A549 (cell line): ENCODE measurements around the gene MACROD1. TPM values are rescaled to one million over a fixed set of nuclear protein-coding genes. Genes with fewer than 3 reads are reported as not detected.

Experiments used
- ATAC-seq, 2 experiments: fragments of 200-7000 bp in 1 of 2; fragments of >200 bp in 1 of 2; cut with Nextera tagmentation in 1 of 2; cut with Tn5 transposase in 1 of 2; 3 replicates each; pipeline versions ENCODE4 v1.8.0 to v1.9.1; 2018 to 2020; ENCODE audit warnings: mild to moderate bottlenecking in 1 of 2, moderate library complexity in 1 of 2
- CTCF ChIA-PET: fragments of 300-600 bp; sonication (Branson Sonifier 250); formaldehyde crosslinking; extraction: SDS; loops from one replicate; lab custom pipeline; 2021; ENCODE audit warnings: antibody characterized with exemption, inconsistent platforms; lab: Yijun Ruan, JAX
- POLR2A ChIA-PET: fragments of 350-600 bp; formaldehyde crosslinking; extraction: SDS; loops from one replicate; lab custom pipeline; 2021; ENCODE audit warnings: antibody characterized with exemption, inconsistent platforms; lab: Yijun Ruan, JAX
- DNase-seq, 2 experiments: peaks; one replicate each; pipeline versions ENCODE4 v3.0.0 to v3.0.0-alpha.2; 2011 to 2016; ENCODE audit warnings: low read depth in 1 of 2, low spot score in 1 of 2
- FAIRE-seq: peaks from 2 replicates; lab custom pipeline; 2011; peaks lifted over from hg19 to GRCh38; lab: Jason Lieb, UNC
- H3K27ac ChIP-seq, 2 experiments: fragments of >200 bp; sonication (Bioruptor Twin); formaldehyde crosslinking; 3 replicates each; pipeline ENCODE4 v1.5.1; 2016 to 2017
- H3K4me1 ChIP-seq: fragments of >200 bp; sonication (Bioruptor Twin); formaldehyde crosslinking; 3 replicates; pipeline ENCODE4 v1.6.1; 2016
- H3K4me2 ChIP-seq: fragments of >200 bp; sonication (Bioruptor Twin); formaldehyde crosslinking; 3 replicates; pipeline ENCODE4 v1.6.1; 2016
- H3K4me3 ChIP-seq: fragments of >200 bp; sonication (Bioruptor Twin); formaldehyde crosslinking; 3 replicates; pipeline ENCODE4 v1.5.1; 2016
- H3K9me3 ChIP-seq: fragments of >200 bp; sonication (Bioruptor Twin); formaldehyde crosslinking; 3 replicates; pipeline ENCODE4 v1.6.1; 2016
- ATOH8 ChIP-seq: fragments of 250-450 bp; sonication (Bioruptor Pico); IDR thresholded peaks from 2 replicates; pipeline ENCODE4 v1.5.0; 2020; ENCODE audit warnings: low read depth, mild to moderate bottlenecking, moderate library complexity
- BCL3 ChIP-seq: fragments of >200 bp; sonication (Bioruptor Twin); formaldehyde crosslinking; IDR thresholded peaks from 3 replicates; pipeline ENCODE4 v1.6.1; 2016
- CHD2 ChIP-seq: fragments of 150-350 bp; IDR thresholded peaks from 2 replicates; pipeline ENCODE4 v1.6.1; 2014; ENCODE audit warnings: low read length; ENCODE audit not compliant: partially characterized antibody
- ESRRA ChIP-seq: fragments of 150-350 bp; IDR thresholded peaks from 2 replicates; pipeline ENCODE4 v1.6.1; 2014; ENCODE audit warnings: mild to moderate bottlenecking, low read length, borderline replicate concordance
- GATA3 ChIP-seq: IDR thresholded peaks from 2 replicates; pipeline ENCODE4 v1.6.1; 2012; ENCODE audit warnings: borderline replicate concordance
- HDAC2 ChIP-seq: fragments of 200-600 bp; sonication (generic); IDR thresholded peaks from 2 replicates; pipeline ENCODE4 v1.6.1; 2016
- HES2 ChIP-seq: fragments of >200 bp; sonication (Bioruptor Twin); formaldehyde crosslinking; IDR thresholded peaks from 2 replicates; pipeline ENCODE4 v1.6.1; 2016
- HOXB5 ChIP-seq: fragments of 250-450 bp; sonication (Bioruptor Pico); IDR thresholded peaks from 2 replicates; pipeline ENCODE4 v1.5.0; 2020; ENCODE audit warnings: mild to moderate bottlenecking, moderate library complexity
- RARB ChIP-seq: fragments of 250-450 bp; sonication (Bioruptor Pico); IDR thresholded peaks from 2 replicates; pipeline ENCODE4 v1.8.0; 2021; ENCODE audit warnings: mild to moderate bottlenecking, moderate library complexity
- WGBS: methylation state at CpG from one replicate; pipeline ENCODE4 v1.1.6; 2017; ENCODE audit errors: missing lambda C conversion rate; 5-methylcytosine and 5-hydroxymethylcytosine counted together
- polyA plus RNA-seq, 4 experiments: library from polyadenylated mRNA; depleted of rRNA in 3 of 4; stranded (reverse); fragments of >200 nt; fragmentation: RNase III in 1 of 4; extraction: RNeasy Plus Mini Kit Qiagen cat#74134 plus additional on column Dnase treatment in 1 of 4; gene quantifications; 2 replicates in 3 of 4; 3 replicates in 1 of 4; pipeline ENCODE4 v1.2.3, GENCODE V29; 2011 to 2017
- TF ChIP-seq, protein P1 (sequence below): fragments of >200 bp; sonication (Bioruptor Twin); formaldehyde crosslinking; IDR thresholded peaks from 3 replicates; pipeline ENCODE4 v1.5.1; 2016
- TF ChIP-seq, protein P2 (sequence below): IDR thresholded peaks from 2 replicates; pipeline ENCODE4 v1.6.1; 2012; ENCODE audit warnings: low read depth, borderline replicate concordance

Gene MACROD1
- polyA plus RNA-seq, 2 of the 4 experiments (the other 2 are of a cell fraction), result 15.1 to 16.6 TPM

- FAIRE-seq, result no peak
- Histone ChIP-seq H3K9me3 (no peaks in the 10 kb centered on the region), H3K4me2 (peak overlapping the region; percentile 56), H3K4me1 (peaks cover 40% of the 10 kb centered on the region), H3K27ac (peak overlapping the region; percentile 63 to 81)
- ChIA-PET CTCF (interaction anchor here (0.6 to 1.9 kb wide), 5 partner anchors 11 to 248 kb away, joined by 3 to 6 read pairs (median 5); no protein-coding TSS in a partner anchor), POLR2A (no interaction called here)
- 42% methylated on average over 27 of the region's 27 CpGs for WGBS
- TF ChIP-seq HES2 (no peak), HOXB5 (CRISPR knock-in tag) (peak; percentile 78; the same call in 1 of the 2 replicates)
- TF ChIP-seq, all 56 proteins: peak for 1
- peak; percentile 5 to 49; a peak in 3 of 6 replicates for ATAC-seq
- no peak overlapping the region for H3K4me3 ChIP-seq
- peak; percentile 25 to 49 for DNase-seq
Observed at GRCh38 chr11:64084951-64085710, 80.8 kb downstream of the MACROD1 start.

DNA sequence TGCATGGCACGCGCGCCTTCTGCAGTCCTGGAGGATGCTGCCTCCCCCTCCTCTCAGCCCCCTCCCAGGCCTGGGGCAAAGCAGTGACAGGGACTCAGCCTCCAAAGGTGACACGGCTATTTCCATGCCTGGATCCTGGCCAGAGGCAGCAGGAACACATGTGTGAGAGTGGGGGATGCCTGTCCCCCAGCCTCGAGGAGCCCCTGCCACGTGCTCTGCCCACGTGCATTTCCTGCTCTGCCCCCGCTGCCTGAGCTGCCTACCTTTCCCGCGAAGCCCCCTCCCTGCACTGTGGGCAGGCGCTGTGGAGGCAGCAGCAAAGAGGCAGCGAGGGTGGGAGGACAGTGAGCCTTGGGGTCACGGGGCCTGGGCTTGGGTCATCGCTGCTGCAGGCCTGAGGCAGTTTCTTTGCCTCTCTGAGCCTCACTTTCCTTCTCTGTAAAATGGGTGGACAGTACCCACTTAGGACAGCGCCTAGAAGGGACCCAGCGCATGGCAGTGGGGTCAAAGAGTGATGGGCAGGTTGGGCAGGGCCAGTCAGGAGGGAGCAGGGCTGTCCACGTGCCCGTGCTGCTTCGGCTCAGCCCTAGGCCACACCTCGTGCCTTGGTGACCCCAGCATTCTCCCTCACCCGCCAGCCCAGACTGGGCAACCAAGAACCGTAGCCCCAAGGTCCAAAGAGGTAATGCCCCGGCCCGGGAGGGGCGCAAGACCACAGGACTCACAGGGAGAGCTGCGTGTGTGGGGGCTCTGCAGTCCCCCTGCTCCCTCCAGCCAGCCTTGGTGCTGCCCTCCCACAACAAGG is 81.6 kb downstream of the MACROD1 start:
- H3K9me3 ChIP-seq, result no peaks in the 10 kb centered on the region
- H3K4me2 ChIP-seq, result peak overlapping the region; percentile 56; the same call in 1 of the 3 replicates
- no peak for FAIRE-seq
- DNase-seq, result no peak
- ChIA-PET CTCF (interaction anchor here (1.1 to 1.9 kb wide), 4 partner anchors 12 to 248 kb away, joined by 3 to 6 read pairs (median 5); no protein-coding TSS in a partner anchor), POLR2A (no interaction called here)
- H3K4me3 ChIP-seq, result no peak overlapping the region
- peak overlapping the region; percentile 63 to 81; a peak in 5 of 6 replicates for H3K27ac ChIP-seq
- ATAC-seq, result no peak
- WGBS, result 88% methylated on average over 21 of the region's 26 CpGs
- peaks cover 37% of the 10 kb centered on the region for H3K4me1 ChIP-seq
- no peak for TF ChIP-seq CHD2
- TF ChIP-seq RARB, result no peak
- TF ChIP-seq GATA3, result no peak

DNA sequence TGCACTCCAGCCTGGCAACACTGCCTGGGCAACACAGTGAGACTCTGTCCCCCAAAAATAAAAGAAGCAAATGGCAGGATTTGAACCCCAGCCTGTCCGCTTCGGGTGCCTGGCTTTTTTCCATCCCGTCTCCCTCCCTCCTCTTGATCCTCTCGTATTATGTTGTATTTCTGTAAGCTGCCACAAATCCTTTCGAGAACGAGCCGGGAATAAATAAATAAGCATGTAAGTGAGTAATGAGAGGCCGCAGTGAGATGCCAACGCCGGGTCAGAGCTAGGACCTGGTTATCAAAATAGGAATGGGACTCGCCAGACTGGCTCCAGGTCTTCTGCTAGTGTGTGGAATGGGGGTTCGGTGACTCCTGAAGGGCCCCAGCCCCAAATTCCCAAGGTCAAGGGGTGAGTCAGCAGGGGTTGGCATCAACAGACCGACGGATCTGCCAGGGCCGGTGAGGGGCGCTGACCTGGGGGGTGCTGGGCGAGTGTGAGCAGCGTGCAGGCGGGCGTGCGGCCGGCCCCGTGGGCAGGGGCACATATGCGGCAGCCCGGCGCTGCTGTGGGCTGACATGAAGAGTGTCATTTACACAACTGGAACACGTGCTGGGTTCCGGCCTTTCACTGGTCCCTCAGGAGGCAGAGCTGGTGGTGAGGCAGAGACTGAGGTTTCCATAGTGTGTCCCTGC is 82.4 kb downstream of the MACROD1 start:
- TF ChIP-seq HDAC2, result no peak
- TF ChIP-seq ESRRA, result no peak
- TF ChIP-seq ATOH8, result no peak
- no peak for TF ChIP-seq CHD2
- TF ChIP-seq, protein P1, sequence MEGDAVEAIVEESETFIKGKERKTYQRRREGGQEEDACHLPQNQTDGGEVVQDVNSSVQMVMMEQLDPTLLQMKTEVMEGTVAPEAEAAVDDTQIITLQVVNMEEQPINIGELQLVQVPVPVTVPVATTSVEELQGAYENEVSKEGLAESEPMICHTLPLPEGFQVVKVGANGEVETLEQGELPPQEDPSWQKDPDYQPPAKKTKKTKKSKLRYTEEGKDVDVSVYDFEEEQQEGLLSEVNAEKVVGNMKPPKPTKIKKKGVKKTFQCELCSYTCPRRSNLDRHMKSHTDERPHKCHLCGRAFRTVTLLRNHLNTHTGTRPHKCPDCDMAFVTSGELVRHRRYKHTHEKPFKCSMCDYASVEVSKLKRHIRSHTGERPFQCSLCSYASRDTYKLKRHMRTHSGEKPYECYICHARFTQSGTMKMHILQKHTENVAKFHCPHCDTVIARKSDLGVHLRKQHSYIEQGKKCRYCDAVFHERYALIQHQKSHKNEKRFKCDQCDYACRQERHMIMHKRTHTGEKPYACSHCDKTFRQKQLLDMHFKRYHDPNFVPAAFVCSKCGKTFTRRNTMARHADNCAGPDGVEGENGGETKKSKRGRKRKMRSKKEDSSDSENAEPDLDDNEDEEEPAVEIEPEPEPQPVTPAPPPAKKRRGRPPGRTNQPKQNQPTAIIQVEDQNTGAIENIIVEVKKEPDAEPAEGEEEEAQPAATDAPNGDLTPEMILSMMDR, result no peak
- TF ChIP-seq, protein P2, sequence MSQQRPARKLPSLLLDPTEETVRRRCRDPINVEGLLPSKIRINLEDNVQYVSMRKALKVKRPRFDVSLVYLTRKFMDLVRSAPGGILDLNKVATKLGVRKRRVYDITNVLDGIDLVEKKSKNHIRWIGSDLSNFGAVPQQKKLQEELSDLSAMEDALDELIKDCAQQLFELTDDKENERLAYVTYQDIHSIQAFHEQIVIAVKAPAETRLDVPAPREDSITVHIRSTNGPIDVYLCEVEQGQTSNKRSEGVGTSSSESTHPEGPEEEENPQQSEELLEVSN, result no peak
- TF ChIP-seq BCL3, result no peak
- DNase-seq (no peak), ATAC-seq (no peak), FAIRE-seq (no peak)
- Histone ChIP-seq H3K4me2 (no peak overlapping the region), H3K4me1 (peaks cover 35% of the 10 kb centered on the region), H3K4me3 (no peak overlapping the region), H3K27ac (peak overlapping the region in 1 of 2 experiments; percentile 81; a peak in 2 of 6 replicates), H3K9me3 (no peaks in the 10 kb centered on the region)
- ChIA-PET CTCF (interaction anchor here (2.2 kb wide), 1 partner anchor 11 kb away, joined by 5 read pairs; no protein-coding TSS in a partner anchor), POLR2A (interaction anchor here (1.0 kb wide), 1 partner anchor 8 kb away, joined by 3 read pairs; no protein-coding TSS in a partner anchor)
- 87% methylated on average over 22 of the region's 28 CpGs for WGBS
